GM12875 (cell line): Measurements from ENCODE around the gene MEFV.
"Not testable (repeated sequence)": the region's sequence is repeated elsewhere in the genome, so short reads cannot be mapped to it uniquely, and the experiment has no call there.

Experiments used
- H3K4me3 ChIP-seq: one replicate; pipeline ENCODE4 v1.5.1; 2011; ENCODE audit warnings: low read depth, low read length, control low read depth
- TF ChIP-seq, protein P1 (sequence below): IDR thresholded peaks from 2 replicates; pipeline ENCODE4 v1.5.1; 2011; ENCODE audit warnings: low read depth, mild to moderate bottlenecking, control low read depth, inconsistent platforms, low read length, moderate library complexity, borderline replicate concordance; ENCODE audit not compliant: insufficient read depth

MEFV gene

DNA sequence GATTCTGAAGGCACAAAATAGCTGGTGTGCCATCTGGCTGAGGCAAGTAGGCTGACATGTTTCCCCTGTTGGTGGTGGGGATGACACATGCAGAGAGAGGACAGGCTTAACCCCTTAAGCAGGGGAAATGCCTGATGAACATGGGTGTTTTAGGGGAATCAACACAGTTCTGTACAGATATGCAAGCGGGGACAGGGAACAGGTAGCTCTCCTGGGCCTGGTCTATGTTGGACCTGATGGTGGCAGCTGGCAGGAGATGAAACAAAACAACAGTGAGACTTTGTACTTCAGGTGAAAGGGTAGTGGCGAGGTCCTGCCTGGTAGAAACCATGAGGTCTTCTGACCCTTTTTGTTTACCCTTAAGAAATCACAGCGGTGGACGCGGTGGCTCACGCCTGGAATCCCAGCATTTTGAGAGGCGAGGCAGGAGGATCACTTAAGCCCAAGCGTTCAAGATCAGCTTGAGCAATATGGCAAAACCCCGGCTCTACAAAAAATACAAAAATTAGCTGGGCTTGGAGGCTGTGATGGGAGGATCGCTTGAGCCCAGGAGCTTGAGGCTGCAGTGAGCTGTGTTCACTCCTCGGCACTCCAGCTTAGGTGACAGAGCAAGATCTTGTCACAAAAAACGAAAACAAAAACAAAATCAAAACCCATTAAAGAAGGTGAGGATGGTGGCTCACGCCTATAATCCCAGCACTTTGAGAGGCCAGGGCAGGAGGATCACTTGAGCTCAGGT lies 57.9 kb downstream of the MEFV start:
- TF ChIP-seq, protein P1, sequence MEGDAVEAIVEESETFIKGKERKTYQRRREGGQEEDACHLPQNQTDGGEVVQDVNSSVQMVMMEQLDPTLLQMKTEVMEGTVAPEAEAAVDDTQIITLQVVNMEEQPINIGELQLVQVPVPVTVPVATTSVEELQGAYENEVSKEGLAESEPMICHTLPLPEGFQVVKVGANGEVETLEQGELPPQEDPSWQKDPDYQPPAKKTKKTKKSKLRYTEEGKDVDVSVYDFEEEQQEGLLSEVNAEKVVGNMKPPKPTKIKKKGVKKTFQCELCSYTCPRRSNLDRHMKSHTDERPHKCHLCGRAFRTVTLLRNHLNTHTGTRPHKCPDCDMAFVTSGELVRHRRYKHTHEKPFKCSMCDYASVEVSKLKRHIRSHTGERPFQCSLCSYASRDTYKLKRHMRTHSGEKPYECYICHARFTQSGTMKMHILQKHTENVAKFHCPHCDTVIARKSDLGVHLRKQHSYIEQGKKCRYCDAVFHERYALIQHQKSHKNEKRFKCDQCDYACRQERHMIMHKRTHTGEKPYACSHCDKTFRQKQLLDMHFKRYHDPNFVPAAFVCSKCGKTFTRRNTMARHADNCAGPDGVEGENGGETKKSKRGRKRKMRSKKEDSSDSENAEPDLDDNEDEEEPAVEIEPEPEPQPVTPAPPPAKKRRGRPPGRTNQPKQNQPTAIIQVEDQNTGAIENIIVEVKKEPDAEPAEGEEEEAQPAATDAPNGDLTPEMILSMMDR = no peak
- no peak overlapping the region for H3K4me3 ChIP-seq

DNA sequence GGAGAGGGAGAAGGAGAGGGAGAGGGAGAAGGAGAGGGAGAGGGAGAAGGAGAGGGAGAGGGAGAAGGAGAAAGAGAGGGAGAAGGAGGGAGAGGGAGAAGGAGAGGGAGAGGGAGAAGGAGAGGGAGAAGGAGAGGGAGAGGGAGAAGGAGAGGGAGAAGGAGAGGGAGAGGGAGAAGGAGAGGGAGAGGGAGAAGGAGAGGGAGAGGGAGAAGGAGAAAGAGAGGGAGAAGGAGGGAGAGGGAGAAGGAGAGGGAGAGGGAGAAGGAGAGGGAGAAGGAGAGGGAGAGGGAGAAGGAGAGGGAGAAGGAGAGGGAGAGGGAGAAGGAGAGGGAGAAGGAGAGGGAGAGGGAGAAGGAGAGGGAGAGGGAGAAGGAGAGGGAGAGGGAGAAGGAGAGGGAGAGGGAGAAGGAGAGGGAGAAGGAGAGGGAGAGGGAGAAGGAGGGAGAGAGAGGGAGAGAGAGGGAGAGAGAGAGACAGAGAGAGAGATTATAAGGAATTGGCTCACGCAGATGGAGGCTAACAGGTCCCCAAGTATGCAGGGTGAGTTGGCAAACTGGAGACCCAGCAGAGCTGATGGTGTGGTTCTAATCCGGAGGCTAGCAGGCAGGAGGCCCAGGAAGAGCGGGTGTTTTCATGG lies 58.6 kb downstream of the MEFV start:
- H3K4me3 ChIP-seq = not testable (repeated sequence)

DNA sequence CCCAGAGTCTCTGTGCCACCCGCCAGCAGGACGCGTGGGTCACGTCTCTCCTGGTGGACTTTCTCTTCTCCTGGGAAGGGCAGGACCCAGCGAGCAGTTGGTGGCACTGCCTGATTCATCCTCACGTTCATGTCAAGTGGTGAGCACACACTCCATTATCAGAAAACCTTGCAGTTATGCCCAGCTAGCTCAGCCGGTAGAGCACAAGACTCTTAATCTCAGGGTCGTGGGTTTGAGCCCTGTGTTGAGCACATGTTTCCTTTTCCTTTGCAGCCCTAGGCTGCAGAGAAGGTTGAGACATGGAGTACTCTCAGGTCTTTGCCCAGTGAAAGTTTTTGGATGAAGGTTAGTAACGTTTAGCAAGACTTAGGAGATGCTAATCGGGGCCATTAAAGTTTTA lies 60.5 kb downstream of the MEFV start:
- no peak overlapping the region for H3K4me3 ChIP-seq
- TF ChIP-seq, protein P1 = no peak

DNA sequence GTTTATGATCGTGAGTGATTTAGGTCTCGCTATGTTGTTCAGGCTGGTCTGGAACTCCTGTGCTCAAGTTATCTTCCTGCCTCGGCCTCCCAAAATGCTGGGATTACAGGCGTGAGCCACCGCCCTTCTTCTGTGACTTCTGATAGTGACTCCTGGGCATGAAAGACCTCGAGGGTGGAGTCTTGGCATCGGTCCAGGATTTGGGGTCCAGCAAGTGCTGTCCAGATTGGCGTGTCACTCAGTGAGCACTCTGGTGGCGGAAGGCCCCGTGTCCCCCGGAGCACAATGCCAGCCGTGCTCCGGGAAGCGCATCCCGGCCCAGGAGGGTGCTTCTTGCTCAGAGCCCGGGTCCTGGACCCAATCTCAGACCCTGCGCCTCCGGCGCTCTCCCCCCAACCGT lies 61.6 kb downstream of the MEFV start:
- TF ChIP-seq, protein P1 = no peak
- H3K4me3 ChIP-seq = no peak overlapping the region

DNA sequence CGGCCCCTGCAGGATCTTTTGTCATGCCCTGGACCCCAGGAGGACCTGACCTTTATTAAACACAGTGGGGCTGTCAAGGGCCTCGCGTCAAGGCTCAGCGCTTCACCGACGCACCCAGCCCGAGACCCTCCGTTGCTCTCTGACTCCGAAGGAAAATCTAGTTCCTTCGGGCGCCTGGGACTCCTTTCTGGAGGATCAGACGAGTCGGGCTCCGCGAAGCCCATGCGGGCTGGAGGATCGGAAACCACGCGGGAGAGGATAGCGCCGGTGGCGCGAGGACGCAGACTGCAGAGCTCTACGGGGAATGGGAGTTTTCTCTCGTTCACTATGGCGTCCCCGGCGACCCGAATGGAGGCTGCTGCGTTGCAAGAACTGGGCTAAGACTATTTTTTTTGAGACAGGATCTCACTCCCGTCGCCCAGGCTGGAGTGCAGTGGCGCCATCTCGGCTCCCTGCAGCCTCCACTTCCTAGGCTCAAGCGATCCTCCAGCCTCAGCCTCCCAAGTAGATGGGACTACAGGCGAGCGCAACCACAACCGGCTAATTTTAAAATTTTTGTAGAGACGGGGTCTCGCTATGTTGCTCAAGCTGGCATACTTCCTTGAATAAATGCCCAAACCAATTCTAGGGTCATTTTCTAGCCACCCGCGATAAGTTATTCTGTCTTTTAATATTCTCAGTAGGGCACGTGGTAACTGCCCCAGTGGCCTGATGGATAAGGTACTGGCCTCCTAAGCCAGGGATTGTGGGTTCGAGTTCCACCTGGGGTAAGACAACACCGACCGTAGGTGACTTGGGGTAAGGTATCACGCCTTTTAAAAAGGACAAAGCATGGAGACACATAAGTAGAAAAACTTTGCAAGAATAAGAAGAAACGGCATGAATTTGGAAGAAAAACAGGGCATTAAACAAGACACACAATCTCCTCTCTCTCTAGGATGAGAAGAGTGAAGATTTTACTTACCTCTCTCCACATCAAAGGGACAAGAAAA lies 62.9 kb downstream of the MEFV start:
- no peak overlapping the region for H3K4me3 ChIP-seq
- TF ChIP-seq, protein P1 = no peak

DNA sequence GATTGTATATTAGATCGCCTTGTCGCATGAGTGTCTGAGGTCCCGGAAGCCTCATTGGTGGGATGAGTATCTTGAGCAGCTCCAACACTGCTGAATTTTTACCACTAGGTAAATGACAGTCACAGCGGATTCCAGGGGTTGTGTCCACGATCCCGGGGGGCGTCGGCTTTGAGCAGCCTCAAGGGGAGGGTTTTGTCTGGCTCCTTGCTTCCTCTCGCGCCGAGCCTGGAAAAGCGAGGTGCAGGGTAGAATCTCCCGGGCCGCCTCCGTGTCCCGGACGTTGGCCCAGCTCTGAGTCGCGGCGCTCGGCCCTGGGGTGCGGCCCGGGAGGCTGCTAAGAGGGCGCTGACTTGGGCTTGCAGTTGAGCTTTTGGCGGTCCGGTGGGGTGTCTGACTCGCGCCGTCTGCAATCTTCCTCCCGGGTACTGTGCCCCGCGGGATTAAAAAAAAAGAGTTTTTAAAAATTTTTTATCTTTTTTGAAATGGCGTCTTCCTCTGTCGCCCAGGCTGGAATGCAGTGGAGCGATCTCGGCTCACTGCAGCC lies 63.9 kb downstream of the MEFV start:
- no peak overlapping the region for H3K4me3 ChIP-seq
- TF ChIP-seq, protein P1 = no peak
